OCI-LY7 (cell line): ENCODE results near the gene CA9. TPM values are rescaled to one million over a fixed set of nuclear protein-coding genes. Genes with fewer than 3 reads are reported as not detected.

Source experiments
- BruUV-seq: library from RNA; stranded (reverse); fragments of 400-500 nt; replicated peaks from 2 replicates; lab custom pipeline; 2021; lab: Mats Ljungman, UMichigan
- CTCF ChIA-PET: fragments of 300-600 bp; sonication (Branson Sonifier 250); formaldehyde crosslinking; loops from one replicate; lab custom pipeline; 2022; ENCODE audit warnings: antibody characterized with exemption; ENCODE audit not compliant: unreplicated experiment; lab: Charles Lee
- POLR2A ChIA-PET: fragments of 300-600 bp; sonication (Branson Sonifier 250); formaldehyde crosslinking; loops from one replicate; lab custom pipeline; 2022; ENCODE audit warnings: antibody characterized with exemption; lab: Charles Lee
- DNase-seq: peaks from one replicate; pipeline ENCODE4 v3.0.0-alpha.2; 2015; ENCODE audit warnings: low spot score
- H2AFZ ChIP-seq: fragments of 200-600 bp; sonication (generic), shearing (Covaris generic); 2 replicates; pipeline ENCODE4 v1.6.1; 2014; ENCODE audit warnings: mild to moderate bottlenecking, antibody characterized with exemption, low read length, moderate library complexity
- H3K27ac ChIP-seq: fragments of 200-600 bp; sonication (generic); 2 replicates; pipeline ENCODE4 v1.5.1; 2014; ENCODE audit warnings: mixed run types, low read depth, mild to moderate bottlenecking, moderate library complexity, low read length, inconsistent platforms; ENCODE audit not compliant: poor library complexity, severe bottlenecking
- H3K36me3 ChIP-seq: fragments of 200-600 bp; sonication (generic); 2 replicates; pipeline ENCODE4 v1.6.1; 2014; ENCODE audit warnings: mild to moderate bottlenecking, antibody characterized with exemption, low read length, moderate library complexity, mixed read lengths; ENCODE audit not compliant: insufficient read depth
- H3K4me1 ChIP-seq: fragments of 200-600 bp; sonication (generic); 2 replicates; pipeline ENCODE4 v1.5.1; 2014; ENCODE audit warnings: mild to moderate bottlenecking, low read length; ENCODE audit not compliant: insufficient read depth, poor library complexity, severe bottlenecking
- H3K4me2 ChIP-seq: fragments of 200-600 bp; sonication (generic); 2 replicates; pipeline ENCODE4 v1.6.1; 2014; ENCODE audit warnings: mild to moderate bottlenecking, low read length
- H3K4me3 ChIP-seq: fragments of 200-600 bp; sonication (generic); 2 replicates; pipeline ENCODE4 v1.5.1; 2014; ENCODE audit warnings: mild to moderate bottlenecking, low read depth, low read length; ENCODE audit not compliant: poor library complexity, severe bottlenecking
- H3K79me2 ChIP-seq: fragments of 200-600 bp; sonication (generic); 2 replicates; pipeline ENCODE4 v1.6.1; 2016; ENCODE audit warnings: low read depth, mild to moderate bottlenecking, low read length, moderate library complexity, mixed read lengths; ENCODE audit not compliant: insufficient read depth
- H3K9me2 ChIP-seq: fragments of 200-600 bp; sonication (generic); 2 replicates; pipeline ENCODE4 v1.6.1; 2016; ENCODE audit warnings: mild to moderate bottlenecking, low read length, mixed read lengths; ENCODE audit not compliant: insufficient read depth
- H3K9me3 ChIP-seq: fragments of 200-600 bp; sonication (generic); 2 replicates; pipeline ENCODE4 v1.6.1; 2014; ENCODE audit warnings: mild to moderate bottlenecking, mixed run types, low read length, mixed read lengths
- H4K20me1 ChIP-seq: fragments of 200-600 bp; sonication (generic); 2 replicates; pipeline ENCODE4 v1.6.1; 2014; ENCODE audit warnings: mild to moderate bottlenecking, antibody characterized with exemption, low read length, moderate library complexity, mixed read lengths; ENCODE audit not compliant: insufficient read depth
- EZH2phosphoT487 ChIP-seq: fragments of 200-600 bp; sonication (generic); IDR thresholded peaks from 2 replicates; pipeline ENCODE4 v1.6.1; 2018; ENCODE audit warnings: low read depth, borderline replicate concordance, mild to moderate bottlenecking, mixed run types, antibody characterized with exemption, low read length, moderate library complexity, mixed read lengths
- intact Hi-C: fragments of 100-400 bp; cut with micrococcal nuclease; formaldehyde crosslinking; loops from one replicate; pipeline ENCODE4 v1.10.0; 2022; ENCODE audit not compliant: unreplicated experiment
- total RNA-seq, 2 experiments: library from RNA; depleted of rRNA in 1 of 2; stranded (reverse); fragments of >200 nt in 1 of 2; shearing (Covaris generic) in 1 of 2; gene quantifications; 2 replicates each; pipeline ENCODE4 v1.2.3, GENCODE V29; 2014 to 2022
- TF ChIP-seq, protein P1 (sequence below): fragments of 200-600 bp; sonication (generic); conservative IDR thresholded peaks from 2 replicates; pipeline ENCODE4 v1.5.1; 2014; ENCODE audit warnings: mild to moderate bottlenecking, antibody characterized with exemption, low read length, moderate library complexity, mixed read lengths

CA9 gene
- total RNA-seq, 2 experiments from 2014 or later, result 0.16 TPM; not detected in 1

DNA sequence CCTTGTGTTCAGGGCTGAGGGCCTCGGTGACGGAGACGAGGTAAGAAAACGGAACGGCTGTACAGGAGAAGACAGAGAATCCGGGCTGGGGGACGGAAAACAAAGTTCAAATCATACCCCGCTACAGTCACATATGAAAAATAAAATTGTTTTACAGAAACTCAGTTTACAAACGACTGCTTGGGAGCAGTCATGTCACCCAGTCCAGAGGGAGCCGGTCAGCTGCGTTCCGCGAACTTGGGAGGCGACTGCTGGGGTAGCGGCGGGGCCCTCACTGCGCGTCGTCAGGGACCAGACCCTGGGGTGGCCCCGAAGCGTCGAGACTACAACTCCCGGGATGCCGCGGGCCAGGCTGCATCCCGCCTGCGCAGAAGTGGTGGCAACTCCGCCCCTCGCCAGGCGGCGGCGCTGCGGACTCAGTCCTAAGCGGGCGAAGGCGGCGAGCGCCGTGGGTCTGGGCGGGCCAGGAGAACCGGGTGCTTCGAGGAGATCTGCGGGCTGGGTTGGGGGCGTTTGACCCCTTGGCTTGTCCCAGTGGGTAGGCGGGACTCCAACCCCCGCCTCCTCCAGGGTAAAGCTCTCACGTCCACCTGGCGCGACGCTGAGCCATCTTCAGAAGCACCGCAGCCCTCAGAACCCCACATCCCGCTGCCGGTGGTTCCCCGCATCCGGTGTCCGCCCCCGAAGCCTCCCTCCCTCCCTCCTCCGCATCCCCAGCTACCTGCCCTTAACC lies 27.0 kb upstream of the CA9 start:
- intact Hi-C loops, result loop anchor here (1.0 to 2.0 kb wide), 2 partner anchors 27 to 86 kb away; partner anchors contain the start of genes CREB3 and TLN1

DNA sequence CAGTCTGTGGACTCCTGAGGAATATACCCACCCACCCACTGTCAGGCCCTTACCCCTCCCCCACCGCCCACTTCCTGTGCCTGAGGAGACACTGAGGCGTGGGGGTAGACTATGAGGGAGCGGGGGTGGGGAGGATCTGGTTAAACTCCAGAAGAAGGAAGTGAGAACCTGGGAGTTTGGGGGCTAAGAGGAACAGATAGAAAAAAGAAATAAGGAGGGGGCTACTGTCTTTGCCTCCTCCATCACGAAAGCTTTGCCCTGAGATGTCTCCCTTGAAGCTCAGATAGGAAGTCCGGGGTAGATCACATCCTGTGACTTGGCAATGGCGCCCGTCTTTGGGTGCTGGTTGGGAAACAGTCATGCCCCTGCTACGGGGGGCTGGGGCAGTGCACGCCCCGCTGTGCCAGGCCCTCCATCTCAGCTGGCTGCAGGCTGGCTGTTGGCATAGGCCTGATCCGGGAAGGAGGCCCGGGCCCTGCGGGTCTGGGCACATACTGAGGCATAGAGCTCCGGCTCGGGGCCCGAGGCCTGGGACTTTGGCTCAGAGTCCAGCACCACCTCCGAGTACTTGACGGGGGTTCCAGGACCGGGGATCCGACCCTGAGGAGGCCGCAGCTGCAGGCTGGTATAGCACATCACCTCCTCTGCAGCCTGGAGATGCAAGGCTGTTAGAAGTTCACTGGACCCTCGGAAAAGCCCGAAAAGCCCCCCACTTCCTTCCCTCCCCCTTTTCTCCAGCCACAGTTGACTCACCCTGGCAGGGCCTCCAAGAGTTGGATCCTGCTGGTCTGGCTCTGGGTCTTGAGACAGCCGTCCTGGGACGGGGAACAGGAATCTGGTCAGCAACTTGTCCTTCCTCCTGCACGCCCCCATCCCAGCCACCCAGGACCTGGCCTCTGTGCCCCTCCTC lies 24.0 kb upstream of the CA9 start:
- peak; percentile 67 for DNase-seq
- TF ChIP-seq EZH2phosphoT487, result no peak
- TF ChIP-seq, protein P1, sequence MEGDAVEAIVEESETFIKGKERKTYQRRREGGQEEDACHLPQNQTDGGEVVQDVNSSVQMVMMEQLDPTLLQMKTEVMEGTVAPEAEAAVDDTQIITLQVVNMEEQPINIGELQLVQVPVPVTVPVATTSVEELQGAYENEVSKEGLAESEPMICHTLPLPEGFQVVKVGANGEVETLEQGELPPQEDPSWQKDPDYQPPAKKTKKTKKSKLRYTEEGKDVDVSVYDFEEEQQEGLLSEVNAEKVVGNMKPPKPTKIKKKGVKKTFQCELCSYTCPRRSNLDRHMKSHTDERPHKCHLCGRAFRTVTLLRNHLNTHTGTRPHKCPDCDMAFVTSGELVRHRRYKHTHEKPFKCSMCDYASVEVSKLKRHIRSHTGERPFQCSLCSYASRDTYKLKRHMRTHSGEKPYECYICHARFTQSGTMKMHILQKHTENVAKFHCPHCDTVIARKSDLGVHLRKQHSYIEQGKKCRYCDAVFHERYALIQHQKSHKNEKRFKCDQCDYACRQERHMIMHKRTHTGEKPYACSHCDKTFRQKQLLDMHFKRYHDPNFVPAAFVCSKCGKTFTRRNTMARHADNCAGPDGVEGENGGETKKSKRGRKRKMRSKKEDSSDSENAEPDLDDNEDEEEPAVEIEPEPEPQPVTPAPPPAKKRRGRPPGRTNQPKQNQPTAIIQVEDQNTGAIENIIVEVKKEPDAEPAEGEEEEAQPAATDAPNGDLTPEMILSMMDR, result no peak
- no peaks in the 10 kb centered on the region for H4K20me1 ChIP-seq
- H3K27ac ChIP-seq, result peak overlapping the region; percentile 89
- BruUV-seq, result TSS peak; percentile 82
- peaks cover 71% of the 10 kb centered on the region for H3K4me1 ChIP-seq
- no peaks in the 10 kb centered on the region for H3K9me2 ChIP-seq
- H3K79me2 ChIP-seq, result peaks cover 35% of the 10 kb centered on the region; the same call in 1 of the 2 replicates
- H3K36me3 ChIP-seq, result peaks cover 23% of the 10 kb centered on the region
- intact Hi-C loops, result loop anchor here (1.0 kb wide), 1 partner anchor 45 kb away; no protein-coding TSS in a partner anchor
- no peaks in the 10 kb centered on the region for H3K9me3 ChIP-seq
- CTCF ChIA-PET, result interaction anchor here (0.5 to 1.7 kb wide), 5 partner anchors 11 to 660 kb away, joined by 3 to 9 read pairs (median 5); partner anchors contain the start of genes DNAJB5, GBA2 and RGP1
- POLR2A ChIA-PET, result interaction anchor here (0.7 to 7.6 kb wide), 15 partner anchors 8 to 114 kb away, joined by 3 to 110 read pairs (median 6); partner anchors contain the start of genes ARHGEF39, CCDC107, CD72 and CREB3
- no peak overlapping the region; the same call in 1 of the 2 replicates for H2AFZ ChIP-seq
- peak overlapping the region; percentile 78 for H3K4me2 ChIP-seq
- peak overlapping the region; percentile 92 for H3K4me3 ChIP-seq

More for the DNA sequence above, 27.0 kb upstream of the CA9 start:
- Histone ChIP-seq H3K4me3 (peak overlapping the region; percentile 92), H3K9me3 (no peaks in the 10 kb centered on the region), H3K27ac (peak overlapping the region; percentile 89), H3K4me2 (peak overlapping the region; percentile 78), H3K4me1 (peaks cover 46% of the 10 kb centered on the region), H3K9me2 (no peaks in the 10 kb centered on the region), H3K36me3 (peaks cover 42% of the 10 kb centered on the region), H2AFZ (peak overlapping the region; percentile 60; the same call in 1 of the 2 replicates), H4K20me1 (no peaks in the 10 kb centered on the region), H3K79me2 (peaks cover 35% of the 10 kb centered on the region; the same call in 1 of the 2 replicates)
- peak; percentile 93 for DNase-seq
- BruUV-seq, result no TSS peak
- no peak for TF ChIP-seq EZH2phosphoT487
- TF ChIP-seq, protein P1, result peak; percentile 83
- POLR2A ChIA-PET, result interaction anchor here (0.6 to 7.6 kb wide), 18 partner anchors 11 to 168 kb away, joined by 3 to 110 read pairs (median 4); partner anchors contain the start of genes ARHGEF39, CCDC107, CD72 and HINT2
- CTCF ChIA-PET, result interaction anchor here (0.6 to 3.4 kb wide), 8 partner anchors 11 to 50 kb away, joined by 3 to 21 read pairs (median 6); partner anchors contain the start of genes CCDC107 and RMRP
